ENCODE results near the gene RTRAF. TPM values are rescaled to one million over a fixed set of nuclear protein-coding genes. Genes with fewer than 3 reads are reported as not detected.

Gene RTRAF
- total and polyA plus RNA-seq, 5 donors from 2014 or later, result 134 to 241 (median 224) TPM

DNA sequence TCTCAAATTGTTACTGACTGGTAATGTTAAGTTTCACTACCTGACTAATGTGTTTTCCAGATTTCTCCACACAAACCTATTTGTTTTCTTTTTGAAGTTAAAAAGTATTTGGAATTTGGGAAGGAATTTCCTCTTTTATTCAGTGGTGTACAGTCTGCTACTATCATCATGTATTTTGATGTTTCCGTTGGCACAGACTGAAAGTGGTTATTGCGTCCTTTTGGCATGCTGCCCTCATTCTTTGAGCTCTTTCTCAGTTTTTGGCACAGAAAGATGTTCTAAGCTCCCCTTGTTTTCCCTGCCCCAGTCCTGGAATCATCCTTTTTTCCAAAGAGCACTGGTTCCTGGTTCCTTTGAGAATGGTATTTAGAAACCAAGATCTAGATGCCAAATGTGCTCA, 31.4 kb upstream of the RTRAF start:
- Mint-ChIP-seq H3K27me3 (no peaks in the 10 kb centered on the region), H3K36me3 (peaks cover 72% of the 10 kb centered on the region)

DNA sequence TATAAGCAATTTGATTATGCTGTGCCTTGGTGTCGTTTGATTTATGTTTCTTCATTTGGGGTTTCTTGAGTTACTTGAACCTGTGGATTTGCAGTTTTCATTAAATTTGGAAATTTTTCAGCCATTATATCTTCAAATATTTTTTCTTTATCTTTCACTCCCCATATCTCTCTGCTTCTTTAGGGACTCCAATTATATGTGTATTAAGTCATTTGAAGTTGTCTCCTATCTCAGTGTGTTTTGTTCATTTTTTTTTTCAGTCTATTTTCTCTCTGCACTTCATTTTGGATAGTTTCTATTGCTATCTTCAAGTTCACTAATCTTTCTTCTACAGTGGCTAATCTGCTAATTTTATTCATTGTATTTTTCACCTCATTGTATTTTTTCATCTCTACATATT, 29.4 kb upstream of the RTRAF start:
- ATAC-seq (ENCODE audit: low read depth in 2 of 2) (no peak), DNase-seq (no peak)
- Mint-ChIP-seq H3K27ac (peak overlapping the region in 1 of 3 donors; percentile 34), H3K4me1 (peaks cover 47 to 66% (median 59%) of the 10 kb centered on the region in 4 donors), H3K36me3 (peaks cover 58% of the 10 kb centered on the region), H3K4me3 (no peak overlapping the region), H3K9me3 (peaks cover 0 to 21% (median 14%) of the 10 kb centered on the region in 7 donors), H3K27me3 (no peaks in the 10 kb centered on the region)
- no peak overlapping the region for H3K27ac ChIP-seq (ENCODE audit: insufficient read depth, low read length, poor library complexity, severe bottlenecking)
- H3K27me3 ChIP-seq (ENCODE audit: control insufficient read depth, insufficient read depth, low read length), result no peaks in the 10 kb centered on the region
- peaks cover 60% of the 10 kb centered on the region for H3K36me3 ChIP-seq (ENCODE audit: control insufficient read depth, insufficient read depth, low read length)
- H3K4me1 ChIP-seq (ENCODE audit: control insufficient read depth, insufficient read depth, low read length, poor library complexity, severe bottlenecking), result peaks cover 16% of the 10 kb centered on the region
- no peak overlapping the region for H3K4me3 ChIP-seq (ENCODE audit: low read depth, low read length)
- H3K9me3 ChIP-seq (ENCODE audit: control insufficient read depth in 2 of 2, low read length in 2 of 2), result peaks cover 7 to 12% of the 10 kb centered on the region in 2 experiments

More for the DNA sequence above, 31.4 kb upstream of the RTRAF start:
- Histone ChIP-seq H3K36me3 (ENCODE audit: control insufficient read depth, insufficient read depth, low read length) (peaks cover 70% of the 10 kb centered on the region), H3K27me3 (ENCODE audit: control insufficient read depth, insufficient read depth, low read length) (no peaks in the 10 kb centered on the region), H3K4me1 (ENCODE audit: control insufficient read depth, insufficient read depth, low read length, poor library complexity, severe bottlenecking) (peaks cover 14% of the 10 kb centered on the region), H3K27ac (ENCODE audit: insufficient read depth, low read length, poor library complexity, severe bottlenecking) (no peak overlapping the region), H3K4me3 (ENCODE audit: low read depth, low read length) (no peak overlapping the region), H3K9me3 (ENCODE audit: control insufficient read depth in 2 of 2, low read length in 2 of 2) (peaks cover 7 to 12% of the 10 kb centered on the region in 2 experiments)
- Mint-ChIP-seq H3K4me1 (peaks cover 43 to 70% (median 50%) of the 10 kb centered on the region in 4 donors), H3K4me3 (no peak overlapping the region), H3K9me3 (peaks cover 0 to 21% (median 14%) of the 10 kb centered on the region in 7 donors), H3K27ac (peak overlapping the region in 2 of 3 donors; percentile 16 to 88)
- ATAC-seq (ENCODE audit: low read depth in 2 of 2) (no peak), DNase-seq (no peak)

DNA sequence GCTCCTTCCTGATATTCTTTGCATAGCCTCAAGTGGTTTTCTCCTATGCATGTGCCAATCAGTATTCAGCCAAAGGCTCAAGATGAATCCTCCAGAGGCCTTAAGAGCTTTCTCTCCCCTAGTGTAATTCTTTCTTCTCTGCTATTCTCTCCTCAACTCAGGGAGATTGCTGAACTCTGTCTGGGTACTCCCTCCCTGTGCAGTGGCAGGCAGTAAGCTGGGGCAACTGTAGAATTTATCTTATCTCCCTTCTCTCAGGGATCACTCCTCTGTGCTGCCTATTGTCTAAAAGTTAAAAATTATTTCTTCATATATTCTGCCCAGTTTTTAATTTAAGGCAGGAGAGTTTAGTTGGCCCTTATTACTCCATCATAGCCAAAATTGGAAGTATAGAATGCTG, 28.5 kb upstream of the RTRAF start:
- peak overlapping the region; percentile 16 to 76 (median 74) for H3K27ac Mint-ChIP-seq
- ATAC-seq (ENCODE audit: low read depth in 2 of 2) (no peak), DNase-seq (no peak)
- Histone ChIP-seq H3K9me3 (ENCODE audit: control insufficient read depth in 2 of 2, low read length in 2 of 2) (peaks cover 7 to 12% of the 10 kb centered on the region in 2 experiments), H3K4me1 (ENCODE audit: control insufficient read depth, insufficient read depth, low read length, poor library complexity, severe bottlenecking) (peaks cover 16% of the 10 kb centered on the region), H3K4me3 (ENCODE audit: low read depth, low read length) (no peak overlapping the region), H3K27ac (ENCODE audit: insufficient read depth, low read length, poor library complexity, severe bottlenecking) (no peak overlapping the region), H3K36me3 (ENCODE audit: control insufficient read depth, insufficient read depth, low read length) (peaks cover 53% of the 10 kb centered on the region), H3K27me3 (ENCODE audit: control insufficient read depth, insufficient read depth, low read length) (no peaks in the 10 kb centered on the region)
- H3K36me3 Mint-ChIP-seq, result peaks cover 61% of the 10 kb centered on the region
- H3K4me3 Mint-ChIP-seq, result peak overlapping the region in 1 of 4 donors; percentile 17
- peaks cover 0 to 21% (median 14%) of the 10 kb centered on the region in 7 donors for H3K9me3 Mint-ChIP-seq
- H3K4me1 Mint-ChIP-seq, result peaks cover 41 to 70% (median 58%) of the 10 kb centered on the region in 4 donors
- H3K27me3 Mint-ChIP-seq, result no peaks in the 10 kb centered on the region

DNA sequence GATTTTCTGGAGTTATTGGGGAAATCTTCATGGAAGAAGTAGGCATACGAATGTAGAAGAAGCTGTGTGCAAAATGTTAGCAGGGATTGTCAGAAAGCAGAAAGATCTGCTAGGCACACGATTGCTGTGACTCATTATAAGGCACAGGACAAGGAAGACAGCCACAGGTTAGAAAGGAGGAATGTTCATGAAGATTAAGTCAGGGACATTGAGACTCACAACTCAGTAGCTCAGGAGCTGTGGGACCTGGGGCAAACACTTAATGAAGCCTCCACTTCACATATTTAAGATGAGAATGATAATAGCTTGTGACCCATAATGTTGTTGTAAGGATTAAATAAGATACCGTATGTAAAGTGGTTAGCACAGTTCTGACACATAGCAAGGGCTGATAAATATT, 26.6 kb upstream of the RTRAF start:
- H3K4me3 Mint-ChIP-seq, result peak overlapping the region in 2 of 4 donors; percentile 6 to 40
- peak overlapping the region; percentile 22 to 90 (median 68) for H3K27ac Mint-ChIP-seq

DNA sequence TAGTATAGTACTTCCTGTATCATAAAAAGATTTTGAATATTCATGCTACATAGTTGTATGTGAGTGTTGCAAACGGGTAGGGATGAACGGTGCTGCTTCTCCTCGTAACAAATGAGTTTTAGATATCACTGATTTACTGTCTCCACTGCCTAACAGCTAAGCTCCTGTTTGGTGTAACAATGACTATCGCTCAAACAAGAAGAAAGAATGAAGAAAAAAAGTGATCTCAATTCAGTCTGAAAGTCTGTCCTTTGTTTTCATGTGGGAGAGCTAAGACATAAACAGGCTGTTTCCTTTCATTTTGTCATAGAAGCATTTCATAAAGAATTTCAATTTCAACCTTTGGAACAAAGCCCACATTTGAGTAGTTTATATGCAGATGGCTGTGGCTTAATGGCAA, 26.1 kb upstream of the RTRAF start:
- peaks cover 33 to 64% (median 53%) of the 10 kb centered on the region in 4 donors for H3K4me1 Mint-ChIP-seq
- ATAC-seq (ENCODE audit: low read depth in 2 of 2), result no peak
- H3K27ac Mint-ChIP-seq, result peak overlapping the region; percentile 50 to 90 (median 68)
- peak in 1 of 3 donors; percentile 13 for DNase-seq
- peak overlapping the region; percentile 9 to 45 (median 26) for H3K4me3 Mint-ChIP-seq
- H3K27me3 ChIP-seq (ENCODE audit: control insufficient read depth, insufficient read depth, low read length), result no peaks in the 10 kb centered on the region
- H3K4me3 ChIP-seq (ENCODE audit: low read depth, low read length), result peak overlapping the region; percentile 33
- H3K9me3 ChIP-seq (ENCODE audit: control insufficient read depth in 2 of 2, low read length in 2 of 2), result peaks cover 7 to 11% of the 10 kb centered on the region in 2 experiments
- peaks cover 16% of the 10 kb centered on the region for H3K4me1 ChIP-seq (ENCODE audit: control insufficient read depth, insufficient read depth, low read length, poor library complexity, severe bottlenecking)
- H3K36me3 ChIP-seq (ENCODE audit: control insufficient read depth, insufficient read depth, low read length), result peaks cover 47% of the 10 kb centered on the region
- H3K36me3 Mint-ChIP-seq, result peaks cover 48% of the 10 kb centered on the region
- peaks cover 0 to 17% (median 11%) of the 10 kb centered on the region in 7 donors for H3K9me3 Mint-ChIP-seq
- H3K27me3 Mint-ChIP-seq, result no peaks in the 10 kb centered on the region
- peak overlapping the region; percentile 53 for H3K27ac ChIP-seq (ENCODE audit: insufficient read depth, low read length, poor library complexity, severe bottlenecking)

More for the DNA sequence above, 26.6 kb upstream of the RTRAF start:
- ATAC-seq (ENCODE audit: low read depth in 2 of 2), result no peak
- no peak for DNase-seq
- Histone ChIP-seq H3K4me3 (ENCODE audit: low read depth, low read length) (peak overlapping the region; percentile 33), H3K9me3 (ENCODE audit: control insufficient read depth in 2 of 2, low read length in 2 of 2) (peaks cover 7 to 12% of the 10 kb centered on the region in 2 experiments), H3K27me3 (ENCODE audit: control insufficient read depth, insufficient read depth, low read length) (no peaks in the 10 kb centered on the region), H3K36me3 (ENCODE audit: control insufficient read depth, insufficient read depth, low read length) (peaks cover 49% of the 10 kb centered on the region), H3K27ac (ENCODE audit: insufficient read depth, low read length, poor library complexity, severe bottlenecking) (peak overlapping the region; percentile 55), H3K4me1 (ENCODE audit: control insufficient read depth, insufficient read depth, low read length, poor library complexity, severe bottlenecking) (peaks cover 16% of the 10 kb centered on the region)
- H3K27me3 Mint-ChIP-seq, result no peaks in the 10 kb centered on the region
- H3K9me3 Mint-ChIP-seq, result peaks cover 0 to 20% (median 11%) of the 10 kb centered on the region in 7 donors
- peaks cover 33 to 68% (median 53%) of the 10 kb centered on the region in 4 donors for H3K4me1 Mint-ChIP-seq
- peaks cover 48% of the 10 kb centered on the region for H3K36me3 Mint-ChIP-seq

DNA sequence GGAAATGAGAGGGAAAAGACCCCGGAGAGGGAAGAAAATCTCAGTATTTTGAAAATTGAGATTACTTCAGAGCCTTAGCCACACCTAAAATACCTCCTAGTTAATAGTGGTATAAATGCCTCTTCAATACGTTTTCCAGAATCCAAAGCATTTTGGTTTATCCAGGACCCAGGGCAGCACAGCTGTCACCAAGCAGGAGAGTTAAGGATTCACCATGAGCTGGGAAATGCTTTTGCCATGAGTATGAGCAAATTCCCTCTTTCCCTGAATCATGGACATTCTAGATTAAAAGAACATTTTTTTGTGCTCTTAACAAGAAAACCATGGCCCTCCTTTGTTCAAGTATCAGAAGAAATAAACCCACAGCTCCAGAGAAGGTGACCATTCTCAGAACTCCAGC, 21.8 kb upstream of the RTRAF start:
- Mint-ChIP-seq H3K36me3 (peaks cover 25% of the 10 kb centered on the region), H3K4me3 (no peak overlapping the region), H3K27me3 (no peaks in the 10 kb centered on the region), H3K9me3 (peaks cover 0 to under 1% (median 0%) of the 10 kb centered on the region in 7 donors), H3K4me1 (peaks cover 7 to 37% (median 18%) of the 10 kb centered on the region in 4 donors), H3K27ac (peak overlapping the region in 2 of 3 donors; percentile 62)
- ATAC-seq (ENCODE audit: low read depth in 2 of 2) (no peak), DNase-seq (no peak)
- Histone ChIP-seq H3K27me3 (ENCODE audit: control insufficient read depth, insufficient read depth, low read length) (no peaks in the 10 kb centered on the region), H3K9me3 (ENCODE audit: control insufficient read depth in 2 of 2, low read length in 2 of 2) (no peaks in the 10 kb centered on the region), H3K36me3 (ENCODE audit: control insufficient read depth, insufficient read depth, low read length) (peaks cover 41% of the 10 kb centered on the region), H3K27ac (ENCODE audit: insufficient read depth, low read length, poor library complexity, severe bottlenecking) (no peak overlapping the region), H3K4me1 (ENCODE audit: control insufficient read depth, insufficient read depth, low read length, poor library complexity, severe bottlenecking) (peaks cover 6% of the 10 kb centered on the region), H3K4me3 (ENCODE audit: low read depth, low read length) (no peak overlapping the region)

DNA sequence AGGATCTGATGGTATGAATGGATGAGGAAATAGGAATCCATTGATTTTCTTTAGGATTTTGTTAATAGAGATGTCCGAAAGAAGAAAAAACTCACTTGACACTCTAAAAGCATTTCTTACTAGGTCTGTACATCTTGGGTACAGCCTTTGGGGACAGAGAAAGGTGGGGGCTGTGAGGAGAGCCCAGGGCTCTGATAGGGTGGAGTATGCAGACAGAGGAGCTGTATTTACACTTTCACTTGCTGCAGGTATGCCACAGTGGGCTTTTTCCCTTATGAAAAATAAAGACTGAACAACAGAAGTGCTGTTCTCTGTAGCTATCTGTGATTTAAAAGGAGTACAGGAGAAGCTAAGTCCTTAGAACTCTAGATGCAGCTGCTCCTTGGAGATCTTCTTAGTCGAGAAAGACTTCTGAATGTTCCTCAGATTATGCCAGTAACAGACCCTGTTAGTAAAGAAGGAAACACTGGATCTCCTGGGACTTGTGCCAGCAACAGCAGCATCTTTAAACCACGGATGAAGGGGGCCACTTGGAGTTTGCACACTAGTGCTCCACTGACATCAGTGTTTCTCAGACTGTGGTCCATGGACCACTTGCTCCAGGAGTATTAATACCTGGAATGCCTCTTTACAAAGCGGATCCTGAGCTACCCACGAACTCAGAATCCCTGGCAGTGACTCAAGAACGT, 19.4 kb upstream of the RTRAF start:
- no peak overlapping the region for H3K4me3 Mint-ChIP-seq
- H3K27me3 Mint-ChIP-seq, result no peaks in the 10 kb centered on the region
- H3K36me3 Mint-ChIP-seq, result peaks cover 21% of the 10 kb centered on the region
- no peak overlapping the region for H3K27ac ChIP-seq (ENCODE audit: insufficient read depth, low read length, poor library complexity, severe bottlenecking)
- peaks cover 0 to 21% (median 4%) of the 10 kb centered on the region in 4 donors for H3K4me1 Mint-ChIP-seq
- no peak overlapping the region for H3K27ac Mint-ChIP-seq
- no peaks in the 10 kb centered on the region for H3K9me3 ChIP-seq (ENCODE audit: control insufficient read depth in 2 of 2, low read length in 2 of 2)
- peaks cover 0 to 3% (median 0%) of the 10 kb centered on the region in 7 donors for H3K9me3 Mint-ChIP-seq
- H3K27me3 ChIP-seq (ENCODE audit: control insufficient read depth, insufficient read depth, low read length), result no peaks in the 10 kb centered on the region
- ATAC-seq (ENCODE audit: low read depth in 2 of 2) (no peak), DNase-seq (no peak)
- peaks cover 31% of the 10 kb centered on the region for H3K36me3 ChIP-seq (ENCODE audit: control insufficient read depth, insufficient read depth, low read length)
- no peaks in the 10 kb centered on the region for H3K4me1 ChIP-seq (ENCODE audit: control insufficient read depth, insufficient read depth, low read length, poor library complexity, severe bottlenecking)
- no peak overlapping the region for H3K4me3 ChIP-seq (ENCODE audit: low read depth, low read length)
